ENCODE results near the gene HECTD4.

DNA sequence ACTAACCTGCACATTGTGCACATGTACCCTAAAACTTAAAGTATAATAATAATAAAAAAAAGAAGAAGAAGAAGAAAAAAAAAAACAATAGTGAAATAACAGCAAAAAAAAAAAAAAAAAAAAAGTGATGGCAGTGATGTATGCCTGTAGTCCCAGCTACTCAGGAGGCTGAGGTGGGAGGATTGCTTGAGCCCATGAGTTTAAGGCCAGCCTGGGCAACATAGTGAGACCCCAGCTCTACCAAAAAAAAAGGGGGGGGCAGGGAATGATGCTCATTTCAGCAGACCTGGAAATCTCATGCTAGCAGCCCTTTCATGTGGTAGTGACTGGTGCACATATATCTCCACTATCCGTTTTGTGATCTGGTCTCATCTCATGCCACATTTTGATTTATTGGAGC lies 236.1 kb downstream of the HECTD4 start:
- no peak for TF ChIP-seq EZH2phosphoT487 (IDR thresholded peaks at IDR 0.05; ENCODE audit: borderline replicate concordance, low read depth, low read length)
- TF ChIP-seq, protein P1, sequence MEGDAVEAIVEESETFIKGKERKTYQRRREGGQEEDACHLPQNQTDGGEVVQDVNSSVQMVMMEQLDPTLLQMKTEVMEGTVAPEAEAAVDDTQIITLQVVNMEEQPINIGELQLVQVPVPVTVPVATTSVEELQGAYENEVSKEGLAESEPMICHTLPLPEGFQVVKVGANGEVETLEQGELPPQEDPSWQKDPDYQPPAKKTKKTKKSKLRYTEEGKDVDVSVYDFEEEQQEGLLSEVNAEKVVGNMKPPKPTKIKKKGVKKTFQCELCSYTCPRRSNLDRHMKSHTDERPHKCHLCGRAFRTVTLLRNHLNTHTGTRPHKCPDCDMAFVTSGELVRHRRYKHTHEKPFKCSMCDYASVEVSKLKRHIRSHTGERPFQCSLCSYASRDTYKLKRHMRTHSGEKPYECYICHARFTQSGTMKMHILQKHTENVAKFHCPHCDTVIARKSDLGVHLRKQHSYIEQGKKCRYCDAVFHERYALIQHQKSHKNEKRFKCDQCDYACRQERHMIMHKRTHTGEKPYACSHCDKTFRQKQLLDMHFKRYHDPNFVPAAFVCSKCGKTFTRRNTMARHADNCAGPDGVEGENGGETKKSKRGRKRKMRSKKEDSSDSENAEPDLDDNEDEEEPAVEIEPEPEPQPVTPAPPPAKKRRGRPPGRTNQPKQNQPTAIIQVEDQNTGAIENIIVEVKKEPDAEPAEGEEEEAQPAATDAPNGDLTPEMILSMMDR (conservative IDR thresholded peaks at IDR 0.05; ENCODE audit: low read length) = no peak
